Stimulated activated memory B cell treated with anti-CD40 and anti-IgM and Interleukin-4, amounts not matched to agents 10 μg/mL and 1 μg/mL and 100 μg/mL, for 72 hours (primary cell): ENCODE measurements around the gene RBMXL2.

Experiments
- ATAC-seq: fragments of 150-1000 bp; cut with Tn5 transposase; 2 replicates; pipeline ENCODE4 v1.10.0; 2021
- H3K27ac Mint-ChIP-seq: one replicate; pipeline ENCODE4 v1.8.0; 2022; ENCODE audit warnings: mild to moderate bottlenecking, mixed read lengths
- H3K27me3 Mint-ChIP-seq: one replicate; pipeline ENCODE4 v1.8.0; 2022; ENCODE audit warnings: mixed read lengths
- H3K36me3 Mint-ChIP-seq: one replicate; pipeline ENCODE4 v1.8.0; 2022; ENCODE audit warnings: mixed read lengths
- H3K4me1 Mint-ChIP-seq: one replicate; pipeline ENCODE4 v1.8.0; 2022; ENCODE audit warnings: mixed read lengths
- H3K4me3 Mint-ChIP-seq: one replicate; pipeline ENCODE4 v1.8.0; 2022; ENCODE audit warnings: mild to moderate bottlenecking, moderate library complexity, mixed read lengths
- H3K9me3 Mint-ChIP-seq: one replicate; pipeline ENCODE4 v1.8.0; 2022; ENCODE audit warnings: mixed read lengths

Gene RBMXL2

DNA sequence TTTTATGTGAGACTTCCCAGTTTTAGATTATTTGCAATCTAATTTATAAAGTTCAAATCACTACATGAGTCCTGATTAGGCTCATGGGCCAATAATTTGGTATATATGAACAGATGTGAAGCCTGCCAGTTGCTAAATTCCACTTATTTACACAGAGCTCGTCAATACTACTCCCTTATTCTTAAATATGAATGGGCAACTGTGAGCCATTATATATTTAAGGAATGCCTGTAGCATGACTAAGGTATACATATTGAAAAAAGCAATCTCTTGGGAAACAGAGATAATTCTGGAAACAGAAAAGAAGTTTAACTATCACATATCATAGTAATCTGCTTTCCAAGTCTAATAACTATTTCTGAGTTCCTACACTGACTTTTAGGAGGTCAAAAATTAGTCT lies 27.0 kb downstream of the RBMXL2 start:
- peaks cover 20% of the 10 kb centered on the region for H3K27me3 Mint-ChIP-seq
- no peak for ATAC-seq
- H3K36me3 Mint-ChIP-seq, result no peaks in the 10 kb centered on the region
- H3K9me3 Mint-ChIP-seq, result no peaks in the 10 kb centered on the region
- no peaks in the 10 kb centered on the region for H3K4me1 Mint-ChIP-seq
- H3K27ac Mint-ChIP-seq, result no peak overlapping the region
- no peak overlapping the region for H3K4me3 Mint-ChIP-seq

DNA sequence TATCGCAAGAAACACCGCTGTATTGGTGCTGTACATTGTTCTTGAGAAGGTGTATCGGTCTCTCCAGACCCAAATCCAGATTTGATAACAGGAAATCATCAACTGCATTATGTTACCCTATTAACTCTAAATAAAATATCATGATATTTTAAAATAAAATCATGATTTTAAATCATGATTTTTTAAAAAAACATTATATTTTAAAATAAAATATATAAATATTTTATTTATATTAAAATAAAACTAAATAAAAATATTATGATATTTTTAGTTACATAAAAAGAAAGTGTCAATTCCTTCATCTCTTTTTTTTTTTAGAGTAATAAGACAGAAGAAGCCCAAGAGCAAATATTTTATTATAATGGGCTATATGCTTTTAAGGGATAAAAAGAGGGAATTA lies 27.6 kb downstream of the RBMXL2 start:
- no peaks in the 10 kb centered on the region for H3K9me3 Mint-ChIP-seq

DNA sequence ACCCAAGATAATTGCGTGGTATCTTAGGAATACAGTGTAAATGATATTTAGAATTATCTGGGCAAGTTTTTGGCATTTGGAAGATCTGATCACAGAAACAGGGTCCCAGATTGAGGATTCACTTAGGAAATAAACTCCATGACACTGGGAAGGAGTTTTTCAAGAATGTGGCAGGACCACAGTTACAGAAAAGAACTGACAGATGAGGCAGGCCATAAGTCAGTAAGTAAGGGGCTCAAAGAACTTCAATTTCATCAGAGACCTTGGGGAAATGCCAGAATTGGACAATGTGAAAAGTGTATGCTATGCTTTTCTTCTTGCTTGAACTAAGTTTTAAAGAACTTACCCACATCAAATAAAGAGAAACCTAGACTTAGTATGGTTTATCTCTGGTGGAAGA lies 49.3 kb downstream of the RBMXL2 start:
- H3K4me3 Mint-ChIP-seq, result no peak overlapping the region
- H3K9me3 Mint-ChIP-seq, result no peaks in the 10 kb centered on the region
- H3K4me1 Mint-ChIP-seq, result no peaks in the 10 kb centered on the region
- no peak overlapping the region for H3K27ac Mint-ChIP-seq
- peaks cover 11% of the 10 kb centered on the region for H3K27me3 Mint-ChIP-seq
- ATAC-seq, result no peak
- H3K36me3 Mint-ChIP-seq, result no peaks in the 10 kb centered on the region

More for the DNA sequence above, 27.6 kb downstream of the RBMXL2 start:
- H3K4me1 Mint-ChIP-seq, result no peaks in the 10 kb centered on the region
- peaks cover 25% of the 10 kb centered on the region for H3K27me3 Mint-ChIP-seq
- no peaks in the 10 kb centered on the region for H3K36me3 Mint-ChIP-seq
- ATAC-seq, result no peak
- H3K27ac Mint-ChIP-seq, result no peak overlapping the region
- H3K4me3 Mint-ChIP-seq, result no peak overlapping the region
